GM12891 (cell line): ENCODE results near the gene PLA1A.

Source experiments
- POLR2A ChIP-seq: IDR thresholded peaks from 2 replicates; pipeline ENCODE4 v1.6.1; 2011; ENCODE audit warnings: low read depth, low read length, control low read depth
- POLR2AphosphoS5 ChIP-seq: IDR thresholded peaks from 2 replicates; pipeline ENCODE4 v1.6.1; 2011; ENCODE audit warnings: low read depth, low read length, control low read depth
- TAF1 ChIP-seq: IDR thresholded peaks from 2 replicates; pipeline ENCODE4 v1.6.1; 2011; ENCODE audit warnings: low read depth, low read length, control low read depth

DNA sequence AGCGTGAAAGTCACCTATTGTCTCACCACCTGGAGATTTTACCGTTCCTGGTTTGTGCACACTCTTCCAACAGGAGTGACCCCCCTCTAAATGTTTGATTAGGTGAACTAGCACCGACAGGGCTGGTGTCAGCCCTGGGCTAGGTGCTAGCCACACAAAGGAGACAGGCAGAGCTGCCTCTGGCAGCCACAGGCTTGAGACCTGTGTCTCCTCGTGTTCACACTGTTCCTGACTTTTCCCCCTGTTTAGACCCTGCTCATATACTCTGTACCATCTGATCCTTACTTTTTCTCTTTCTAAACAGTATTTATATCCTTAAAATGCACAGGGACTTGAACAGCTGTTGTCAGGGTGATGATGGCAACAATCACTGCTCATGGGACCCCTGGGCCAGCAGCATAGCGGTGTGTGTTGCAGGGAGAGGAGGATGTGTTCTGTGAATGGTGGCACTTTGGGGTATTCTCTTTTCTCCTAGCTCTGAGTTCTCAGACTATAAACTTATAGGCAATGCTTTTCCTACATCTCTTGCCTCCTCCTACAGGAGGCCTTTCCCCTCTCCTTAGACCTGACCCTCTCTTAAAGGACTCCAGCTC, 43.8 kb upstream of the PLA1A start:
- TF ChIP-seq POLR2A (no peak; the same call in 1 of the 2 replicates), POLR2AphosphoS5 (peak; percentile 39), TAF1 (no peak)
